HFFc6 (cell line): ENCODE measurements around the gene SEPTIN10. TPM values are rescaled to one million over a fixed set of nuclear protein-coding genes. Genes with fewer than 3 reads are reported as not detected.
A peak's percentile ranks its signal among the peaks of the same experiment; 100 is the strongest.

ENCODE experiments used
- DNase-seq: peaks from one replicate; pipeline ENCODE4 v3.0.0-alpha.2; 2018
- H3K27ac Mint-ChIP-seq: 2 replicates; pipeline ENCODE4 v1.8.0; 2020; ENCODE audit warnings: mild to moderate bottlenecking, mixed read lengths
- H3K27me3 Mint-ChIP-seq: 2 replicates; pipeline ENCODE4 v1.8.0; 2021; ENCODE audit warnings: mild to moderate bottlenecking, moderate library complexity, mixed read lengths; ENCODE audit not compliant: insufficient read depth
- H3K36me3 Mint-ChIP-seq: 2 replicates; pipeline ENCODE4 v1.8.0; 2021; ENCODE audit warnings: low read depth, mixed read lengths
- H3K4me1 Mint-ChIP-seq: 2 replicates; pipeline ENCODE4 v1.8.0; 2020; ENCODE audit warnings: low read depth, mixed read lengths
- H3K4me3 Mint-ChIP-seq: 2 replicates; pipeline ENCODE4 v1.8.0; 2020; ENCODE audit warnings: mild to moderate bottlenecking, moderate library complexity, mixed read lengths
- H3K9me3 Mint-ChIP-seq: 2 replicates; pipeline ENCODE4 v1.8.0; 2020; ENCODE audit warnings: mild to moderate bottlenecking, mixed read lengths
- CTCF ChIP-seq: fragments of 200-600 bp; sonication (generic); IDR thresholded peaks from 2 replicates; pipeline ENCODE4 v1.5.0; 2021; ENCODE audit warnings: antibody characterized with exemption, mild to moderate bottlenecking
- total RNA-seq, 6 experiments: library from RNA; stranded (reverse); fragmentation: NEBNext Ultra II Directional; extraction: Animal tissue kit (Norgen Biotek cat#: 25700); gene quantifications; 2 replicates in 1 of 6; 3 replicates in 5 of 6; pipeline ENCODE4 v1.2.3, GENCODE V29; 2021

Gene SEPTIN10
- total RNA-seq, 6 experiments from 2014 or later, result 102 to 127 (median 114) TPM

DNA sequence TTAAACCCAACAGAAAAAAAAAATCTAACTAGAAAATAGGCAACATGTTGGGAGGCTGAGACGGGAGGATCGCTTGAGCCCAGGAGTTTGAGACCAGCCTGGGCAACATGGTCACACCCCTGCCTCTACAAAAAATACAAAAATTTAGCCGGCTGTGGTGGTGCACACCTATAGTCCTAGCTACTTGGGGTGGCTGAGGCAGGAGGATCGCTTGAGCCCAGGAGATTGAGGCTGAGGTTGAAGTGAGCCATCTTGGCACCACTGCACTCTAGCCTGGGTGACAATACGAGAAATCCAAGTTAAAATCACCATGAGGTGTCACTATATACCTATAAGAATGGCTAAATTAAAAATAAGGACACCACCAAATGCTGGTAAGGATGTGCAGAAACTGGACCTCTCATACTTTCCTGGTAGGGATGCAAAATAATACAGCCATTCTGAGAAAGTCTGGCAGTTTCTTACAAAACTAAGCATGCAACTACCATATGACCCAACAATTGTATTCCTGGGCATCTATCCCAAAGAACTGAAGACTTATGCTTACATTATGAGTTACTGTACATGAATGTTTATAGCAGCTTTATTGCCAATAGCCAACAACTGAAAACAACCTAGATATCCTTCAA, 2.2 kb downstream of the SEPTIN10 start:
- DNase-seq, result peak; percentile 80
- H3K4me1 Mint-ChIP-seq, result peaks cover 72% of the 10 kb centered on the region
- no peak for TF ChIP-seq CTCF
- no peaks in the 10 kb centered on the region for H3K9me3 Mint-ChIP-seq
- peaks cover 2% of the 10 kb centered on the region; the same call in 1 of the 2 replicates for H3K27me3 Mint-ChIP-seq
- peak overlapping the region; percentile 98 for H3K4me3 Mint-ChIP-seq
- H3K36me3 Mint-ChIP-seq, result peaks cover 34% of the 10 kb centered on the region; the same call in 1 of the 2 replicates
- peak overlapping the region; percentile 96 for H3K27ac Mint-ChIP-seq

GRCh38 chr2:109609352-109610024, 4.3 kb downstream of the SEPTIN10 start:
- peak; percentile 67 for DNase-seq
- peaks cover 27% of the 10 kb centered on the region; the same call in 1 of the 2 replicates for H3K36me3 Mint-ChIP-seq
- peaks cover 2% of the 10 kb centered on the region; the same call in 1 of the 2 replicates for H3K27me3 Mint-ChIP-seq
- peak overlapping the region; percentile 96 for H3K27ac Mint-ChIP-seq
- peaks cover 76% of the 10 kb centered on the region for H3K4me1 Mint-ChIP-seq
- no peak for TF ChIP-seq CTCF
- H3K9me3 Mint-ChIP-seq, result no peaks in the 10 kb centered on the region
- peak overlapping the region; percentile 89 for H3K4me3 Mint-ChIP-seq

DNA sequence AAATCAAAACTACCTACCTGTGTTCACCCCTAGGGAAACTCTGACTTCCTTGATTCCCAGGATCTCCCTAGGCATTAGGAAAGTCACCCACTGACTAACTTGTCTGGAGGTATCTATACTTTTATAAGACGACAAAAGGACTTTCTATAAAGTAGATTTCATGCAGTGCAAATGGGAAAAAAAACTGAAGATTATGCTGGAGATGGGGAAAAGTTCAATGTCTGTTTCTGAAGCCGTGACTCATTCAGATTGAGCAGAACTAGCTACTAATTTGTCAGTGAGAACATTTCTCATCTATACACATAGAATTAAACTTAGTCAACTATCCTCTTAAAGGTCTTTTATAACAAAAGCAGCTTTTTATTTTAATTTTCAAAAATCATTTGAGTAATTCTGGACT, 6.0 kb downstream of the SEPTIN10 start:
- peak; percentile 29 for DNase-seq
- no peak for TF ChIP-seq CTCF
- Mint-ChIP-seq H3K27ac (peak overlapping the region; percentile 83), H3K9me3 (no peaks in the 10 kb centered on the region), H3K4me1 (peaks cover 83% of the 10 kb centered on the region), H3K4me3 (peak overlapping the region; percentile 71), H3K27me3 (0 out of 2 replicates have a peak, but pooled peaks cover 2% of the 10 kb centered on the region), H3K36me3 (peaks cover 22% of the 10 kb centered on the region; the same call in 1 of the 2 replicates)

GRCh38 chr2:109604597-109604996, 9.2 kb downstream of the SEPTIN10 start:
- H3K9me3 Mint-ChIP-seq, result no peaks in the 10 kb centered on the region
- no peak for TF ChIP-seq CTCF
- peaks cover 11% of the 10 kb centered on the region; the same call in 1 of the 2 replicates for H3K36me3 Mint-ChIP-seq
- 0 out of 2 replicates have a peak, but pooled peaks cover 2% of the 10 kb centered on the region for H3K27me3 Mint-ChIP-seq
- H3K4me1 Mint-ChIP-seq, result peaks cover 78% of the 10 kb centered on the region
- H3K4me3 Mint-ChIP-seq, result peak overlapping the region; percentile 11
- peak; percentile 81 for DNase-seq
- peak overlapping the region; percentile 86 for H3K27ac Mint-ChIP-seq

DNA sequence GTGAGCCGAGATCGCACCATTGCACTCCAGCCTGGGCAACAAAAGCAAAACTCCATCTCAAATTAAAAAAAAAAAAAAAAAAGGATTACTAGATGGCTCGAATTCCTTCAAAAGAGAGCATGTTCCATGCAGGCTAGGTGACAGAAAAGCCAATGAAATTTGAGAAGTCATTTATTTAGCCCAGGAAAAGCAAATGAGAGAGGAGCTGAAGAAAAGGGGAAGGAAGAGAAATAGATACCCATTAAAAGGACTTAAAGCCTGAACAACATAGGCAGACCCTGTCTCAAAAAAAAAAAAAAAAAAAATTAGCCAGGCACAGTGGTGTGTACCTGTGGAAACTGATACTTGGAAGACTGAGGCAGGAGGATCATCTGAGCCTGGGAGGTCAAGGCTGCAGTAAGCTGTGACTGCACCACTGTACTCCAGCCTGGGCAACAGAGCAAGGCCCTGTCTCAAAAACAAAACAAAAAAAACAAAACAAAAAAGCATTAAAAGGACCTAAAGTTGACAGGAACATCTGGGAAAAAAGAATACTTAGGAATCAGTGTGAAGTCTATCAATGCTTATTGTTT, 11.1 kb downstream of the SEPTIN10 start:
- Mint-ChIP-seq H3K9me3 (no peaks in the 10 kb centered on the region), H3K36me3 (peaks cover 10% of the 10 kb centered on the region; the same call in 1 of the 2 replicates), H3K4me1 (peaks cover 59% of the 10 kb centered on the region), H3K4me3 (no peak overlapping the region), H3K27ac (no peak overlapping the region), H3K27me3 (no peaks in the 10 kb centered on the region)
- TF ChIP-seq CTCF, result no peak
- no peak for DNase-seq
